ENCODE results near the gene TPO.

GRCh38 chr2:1461507-1462390 is 48.5 kb downstream of the TPO start:
- TF ChIP-seq POLR2A (IDR thresholded peaks at IDR 0.05) (no peak), POLR2AphosphoS5 (IDR thresholded peaks at IDR 0.05) (no peak)
- TF ChIP-seq, protein P1, sequence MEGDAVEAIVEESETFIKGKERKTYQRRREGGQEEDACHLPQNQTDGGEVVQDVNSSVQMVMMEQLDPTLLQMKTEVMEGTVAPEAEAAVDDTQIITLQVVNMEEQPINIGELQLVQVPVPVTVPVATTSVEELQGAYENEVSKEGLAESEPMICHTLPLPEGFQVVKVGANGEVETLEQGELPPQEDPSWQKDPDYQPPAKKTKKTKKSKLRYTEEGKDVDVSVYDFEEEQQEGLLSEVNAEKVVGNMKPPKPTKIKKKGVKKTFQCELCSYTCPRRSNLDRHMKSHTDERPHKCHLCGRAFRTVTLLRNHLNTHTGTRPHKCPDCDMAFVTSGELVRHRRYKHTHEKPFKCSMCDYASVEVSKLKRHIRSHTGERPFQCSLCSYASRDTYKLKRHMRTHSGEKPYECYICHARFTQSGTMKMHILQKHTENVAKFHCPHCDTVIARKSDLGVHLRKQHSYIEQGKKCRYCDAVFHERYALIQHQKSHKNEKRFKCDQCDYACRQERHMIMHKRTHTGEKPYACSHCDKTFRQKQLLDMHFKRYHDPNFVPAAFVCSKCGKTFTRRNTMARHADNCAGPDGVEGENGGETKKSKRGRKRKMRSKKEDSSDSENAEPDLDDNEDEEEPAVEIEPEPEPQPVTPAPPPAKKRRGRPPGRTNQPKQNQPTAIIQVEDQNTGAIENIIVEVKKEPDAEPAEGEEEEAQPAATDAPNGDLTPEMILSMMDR (IDR thresholded peaks at IDR 0.05): no peak

Measured in suprapubic skin (tissue), 4 donors.